ENCODE measurements around the gene EEF2K. TPM values are rescaled to one million over a fixed set of nuclear protein-coding genes. Genes with fewer than 3 reads are reported as not detected.

The EEF2K gene
- total and polyA plus RNA-seq, 4 donors, result 5.6 to 40.8 (median 17.4) TPM

GRCh38 chr16:22333457-22333994 is 127.4 kb downstream of the EEF2K start:
- peaks cover 0 to 7% (median 4%) of the 10 kb centered on the region in 4 donors for H3K9me3 ChIP-seq (ENCODE audit: control insufficient read depth in 4 of 4, insufficient read depth in 3 of 4, low read length in 3 of 4)
- DNase-seq (no peak), ATAC-seq (ENCODE audit: insufficient read depth, low FRiP score) (no peak)
- WGBS, 2 donors, result 78 to 84% methylated on average over 6 of the region's 6 CpGs
- no peaks in the 10 kb centered on the region for H3K27me3 ChIP-seq (ENCODE audit: control insufficient read depth in 3 of 3, insufficient read depth in 3 of 3, low read length in 2 of 3)
- no peak overlapping the region for H3K4me3 ChIP-seq
- no peaks in the 10 kb centered on the region for H3K4me1 ChIP-seq (ENCODE audit: control insufficient read depth in 5 of 5, insufficient read depth in 5 of 5, low read length in 5 of 5)
- H3K27ac ChIP-seq (ENCODE audit: low read depth in 1 of 2, low read length in 1 of 2), result no peak overlapping the region
- peaks cover 28 to 31% (median 30%) of the 10 kb centered on the region in 4 donors for H3K36me3 ChIP-seq (ENCODE audit: control insufficient read depth in 4 of 4, insufficient read depth in 4 of 4, low read length in 4 of 4)
- TF ChIP-seq CTCF (IDR thresholded peaks at IDR 0.05; ENCODE audit: control extremely low read depth, extremely low read depth), result no peak
- no peak overlapping the region for H3K9ac ChIP-seq (ENCODE audit: insufficient read depth in 1 of 2, low read length in 2 of 2)

DNA sequence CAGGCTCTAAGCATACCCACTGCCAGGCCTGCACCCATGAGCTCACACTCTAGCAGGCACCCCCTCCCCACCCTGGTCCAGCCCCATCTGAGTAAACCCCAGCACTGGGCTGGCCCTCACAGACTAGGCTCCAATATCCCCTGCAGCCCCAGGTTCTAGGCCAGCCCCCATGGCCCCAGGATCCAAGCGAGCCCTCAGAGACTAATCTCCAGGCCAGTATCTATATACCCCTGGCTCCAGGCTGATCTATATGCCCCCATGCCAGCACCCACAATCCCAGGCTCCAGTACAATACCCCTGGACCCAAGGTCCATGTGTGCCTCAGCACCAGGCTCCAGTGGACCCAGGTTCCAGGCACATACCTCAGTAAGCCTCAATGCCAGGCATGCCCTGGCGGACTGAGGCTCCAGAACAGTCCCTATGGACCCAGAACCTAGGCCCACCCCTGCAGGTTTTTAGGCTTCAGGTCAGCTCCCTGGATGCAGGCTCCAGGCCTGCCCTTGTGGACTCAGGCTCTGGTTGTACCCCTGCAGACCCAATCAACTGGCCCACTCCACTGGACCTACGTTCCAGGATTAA is 129.7 kb downstream of the EEF2K start:
- Histone ChIP-seq H3K9ac (ENCODE audit: insufficient read depth in 1 of 2, low read length in 2 of 2) (no peak overlapping the region), H3K27me3 (ENCODE audit: control insufficient read depth in 3 of 3, insufficient read depth in 3 of 3, low read length in 2 of 3) (no peaks in the 10 kb centered on the region), H3K4me1 (ENCODE audit: control insufficient read depth in 5 of 5, insufficient read depth in 5 of 5, low read length in 5 of 5) (no peaks in the 10 kb centered on the region), H3K36me3 (ENCODE audit: control insufficient read depth in 4 of 4, insufficient read depth in 4 of 4, low read length in 4 of 4) (peaks cover 21 to 31% (median 30%) of the 10 kb centered on the region in 4 donors), H3K4me3 (no peak overlapping the region), H3K9me3 (ENCODE audit: control insufficient read depth in 4 of 4, insufficient read depth in 3 of 4, low read length in 3 of 4) (peaks cover 0 to 7% (median 4%) of the 10 kb centered on the region in 4 donors), H3K27ac (ENCODE audit: low read depth in 1 of 2, low read length in 1 of 2) (no peak overlapping the region)
- ATAC-seq (ENCODE audit: insufficient read depth, low FRiP score), result no peak
- TF ChIP-seq CTCF (IDR thresholded peaks at IDR 0.05; ENCODE audit: control extremely low read depth, extremely low read depth), result no peak
- no peak for DNase-seq
- WGBS, 2 donors, result 97% methylated on average over 3 of the region's 3 CpGs

DNA sequence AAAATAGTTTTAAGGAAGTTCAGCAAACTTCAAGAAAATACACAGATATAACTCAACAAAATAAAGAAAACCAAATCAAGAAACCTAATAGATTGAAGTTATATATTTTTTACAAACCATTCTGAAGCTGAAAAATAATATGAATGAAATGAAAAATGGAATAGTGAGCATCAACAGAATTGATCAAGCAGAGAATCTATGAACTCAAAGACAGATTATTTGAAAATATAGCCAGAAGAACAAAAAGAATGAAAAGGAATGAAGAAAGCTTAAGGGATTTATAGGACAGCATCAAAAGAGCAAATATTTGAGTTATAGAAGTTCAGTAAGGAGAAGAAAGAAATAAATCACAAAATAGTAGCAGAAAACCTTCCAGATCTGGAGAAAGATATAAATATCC is 130.5 kb downstream of the EEF2K start:
- Histone ChIP-seq H3K36me3 (ENCODE audit: control insufficient read depth in 4 of 4, insufficient read depth in 4 of 4, low read length in 4 of 4) (peaks cover 19 to 31% (median 28%) of the 10 kb centered on the region in 4 donors), H3K27ac (ENCODE audit: low read depth in 1 of 2, low read length in 1 of 2) (no peak overlapping the region), H3K9me3 (ENCODE audit: control insufficient read depth in 4 of 4, insufficient read depth in 3 of 4, low read length in 3 of 4) (peaks cover 0 to 7% (median 4%) of the 10 kb centered on the region in 4 donors), H3K27me3 (ENCODE audit: control insufficient read depth in 3 of 3, insufficient read depth in 3 of 3, low read length in 2 of 3) (no peaks in the 10 kb centered on the region), H3K4me1 (ENCODE audit: control insufficient read depth in 5 of 5, insufficient read depth in 5 of 5, low read length in 5 of 5) (no peaks in the 10 kb centered on the region), H3K9ac (ENCODE audit: insufficient read depth in 1 of 2, low read length in 2 of 2) (no peak overlapping the region), H3K4me3 (no peak overlapping the region)
- DNase-seq, result no peak
- ATAC-seq (ENCODE audit: insufficient read depth, low FRiP score), result no peak
- TF ChIP-seq CTCF (IDR thresholded peaks at IDR 0.05; ENCODE audit: control extremely low read depth, extremely low read depth), result no peak

GRCh38 chr16:22337045-22337444 is 131.0 kb downstream of the EEF2K start:
- no peak overlapping the region for H3K4me3 ChIP-seq
- no peaks in the 10 kb centered on the region for H3K4me1 ChIP-seq (ENCODE audit: control insufficient read depth in 5 of 5, insufficient read depth in 5 of 5, low read length in 5 of 5)
- H3K27ac ChIP-seq (ENCODE audit: low read depth in 1 of 2, low read length in 1 of 2), result no peak overlapping the region
- no peak overlapping the region for H3K9ac ChIP-seq (ENCODE audit: insufficient read depth in 1 of 2, low read length in 2 of 2)
- TF ChIP-seq CTCF (IDR thresholded peaks at IDR 0.05; ENCODE audit: control extremely low read depth, extremely low read depth), result no peak
- DNase-seq, result no peak
- no peak for ATAC-seq (ENCODE audit: insufficient read depth, low FRiP score)
- H3K27me3 ChIP-seq (ENCODE audit: control insufficient read depth in 3 of 3, insufficient read depth in 3 of 3, low read length in 2 of 3), result no peaks in the 10 kb centered on the region
- peaks cover 0 to 7% (median 4%) of the 10 kb centered on the region in 4 donors for H3K9me3 ChIP-seq (ENCODE audit: control insufficient read depth in 4 of 4, insufficient read depth in 3 of 4, low read length in 3 of 4)
- H3K36me3 ChIP-seq (ENCODE audit: control insufficient read depth in 4 of 4, insufficient read depth in 4 of 4, low read length in 4 of 4), result peaks cover 17 to 31% (median 25%) of the 10 kb centered on the region in 4 donors
